ENCODE measurements around the gene CDK17. TPM values are rescaled to one million over a fixed set of nuclear protein-coding genes. Genes with fewer than 3 reads are reported as not detected.
"Not testable (repeated sequence)": the region's sequence is repeated elsewhere in the genome, so short reads cannot be mapped to it uniquely, and the experiment has no call there.

CDK17 gene
- polyA plus RNA-seq, 2 donors, result 6.3 to 6.5 TPM

DNA sequence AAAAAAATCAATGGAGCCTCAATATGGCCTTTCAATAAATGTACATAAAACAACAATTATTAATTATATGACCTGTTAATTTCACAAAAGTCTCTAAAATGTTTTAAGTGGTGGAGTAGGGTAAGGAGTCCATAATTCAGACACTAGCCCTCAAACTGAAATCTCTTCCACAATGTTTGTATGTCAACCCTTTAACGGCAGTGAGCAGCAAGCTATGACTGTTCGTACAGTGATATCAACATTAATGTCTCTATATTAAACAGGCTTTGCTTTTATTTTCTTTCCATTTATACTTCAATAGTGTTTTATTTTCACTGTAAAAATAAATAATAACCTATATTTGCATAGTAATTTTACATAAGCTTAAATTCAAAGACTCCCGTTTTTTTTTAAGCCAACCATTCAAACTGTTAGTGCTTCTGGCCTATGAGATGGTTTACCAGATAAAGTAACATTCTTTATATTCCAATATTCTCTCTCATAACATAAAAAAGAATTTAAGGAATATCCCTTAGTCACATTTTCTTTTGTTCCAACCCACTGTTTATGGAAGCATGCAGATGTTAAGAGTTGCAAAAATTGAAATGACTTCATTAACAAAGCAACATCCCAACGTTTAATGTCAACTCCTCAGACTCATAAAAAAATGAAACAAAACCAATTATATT is 2.3 kb downstream of the CDK17 start:
- 28 to 33% methylated on average over 4 of the region's 4 CpGs for whole genome bisulfite sequencing, 2 donors
- Histone ChIP-seq H3K27me3 (ENCODE audit: control insufficient read depth in 1 of 2, insufficient read depth in 2 of 2, low read length in 2 of 2) (no peaks in the 10 kb centered on the region), H3K4me1 (ENCODE audit: control insufficient read depth in 2 of 2, insufficient read depth in 2 of 2, low read length in 1 of 2) (no peaks in the 10 kb centered on the region), H3K4me3 (ENCODE audit: low read depth in 1 of 2, low read length in 2 of 2) (peak overlapping the region in 1 of 2 donors; percentile 100), H3K36me3 (ENCODE audit: control insufficient read depth in 2 of 2, insufficient read depth in 2 of 2, low read length in 1 of 2) (no peaks in the 10 kb centered on the region), H3K9me3 (ENCODE audit: control insufficient read depth in 2 of 2, insufficient read depth in 1 of 2, low read depth in 1 of 2, low read length in 1 of 2) (no peaks in the 10 kb centered on the region), H3K27ac (ENCODE audit: low read depth in 2 of 2, low read length in 1 of 2) (no peak overlapping the region)

- 73 to 77% methylated on average over 5 of the region's 5 CpGs for WGBS, 2 donors
- Histone ChIP-seq H3K4me1 (ENCODE audit: control insufficient read depth in 2 of 2, insufficient read depth in 2 of 2, low read length in 1 of 2) (no peaks in the 10 kb centered on the region), H3K4me3 (ENCODE audit: low read depth in 1 of 2, low read length in 2 of 2) (no peak overlapping the region), H3K27ac (ENCODE audit: low read depth in 2 of 2, low read length in 1 of 2) (no peak overlapping the region), H3K36me3 (ENCODE audit: control insufficient read depth in 2 of 2, insufficient read depth in 2 of 2, low read length in 1 of 2) (no peaks in the 10 kb centered on the region), H3K27me3 (ENCODE audit: control insufficient read depth in 1 of 2, insufficient read depth in 2 of 2, low read length in 2 of 2) (no peaks in the 10 kb centered on the region), H3K9me3 (ENCODE audit: control insufficient read depth in 2 of 2, insufficient read depth in 1 of 2, low read depth in 1 of 2, low read length in 1 of 2) (no peaks in the 10 kb centered on the region)
Observed at GRCh38 chr12:96396914-96397313, 3.3 kb downstream of the CDK17 start.

- 84 to 88% methylated on average over 2 of the region's 2 CpGs for WGBS, 2 donors
- Histone ChIP-seq H3K9me3 (ENCODE audit: control insufficient read depth in 2 of 2, insufficient read depth in 1 of 2, low read depth in 1 of 2, low read length in 1 of 2) (no peaks in the 10 kb centered on the region), H3K4me1 (ENCODE audit: control insufficient read depth in 2 of 2, insufficient read depth in 2 of 2, low read length in 1 of 2) (no peaks in the 10 kb centered on the region), H3K4me3 (ENCODE audit: low read depth in 1 of 2, low read length in 2 of 2) (no peak overlapping the region), H3K27me3 (ENCODE audit: control insufficient read depth in 1 of 2, insufficient read depth in 2 of 2, low read length in 2 of 2) (no peaks in the 10 kb centered on the region), H3K36me3 (ENCODE audit: control insufficient read depth in 2 of 2, insufficient read depth in 2 of 2, low read length in 1 of 2) (no peaks in the 10 kb centered on the region), H3K27ac (ENCODE audit: low read depth in 2 of 2, low read length in 1 of 2) (no peak overlapping the region)
Observed at GRCh38 chr12:96396209-96396608, 4.0 kb downstream of the CDK17 start.

GRCh38 chr12:96395236-96395635 is 5.0 kb downstream of the CDK17 start:
- no peaks in the 10 kb centered on the region for H3K9me3 ChIP-seq (ENCODE audit: control insufficient read depth in 2 of 2, insufficient read depth in 1 of 2, low read depth in 1 of 2, low read length in 1 of 2)
- no peaks in the 10 kb centered on the region for H3K4me1 ChIP-seq (ENCODE audit: control insufficient read depth in 2 of 2, insufficient read depth in 2 of 2, low read length in 1 of 2)
- H3K27me3 ChIP-seq (ENCODE audit: control insufficient read depth in 1 of 2, insufficient read depth in 2 of 2, low read length in 2 of 2), result no peaks in the 10 kb centered on the region
- 85 to 86% methylated on average over 4 of the region's 4 CpGs for WGBS, 2 donors
- H3K27ac ChIP-seq (ENCODE audit: low read depth in 2 of 2, low read length in 1 of 2), result no peak overlapping the region
- no peak overlapping the region for H3K4me3 ChIP-seq (ENCODE audit: low read depth in 1 of 2, low read length in 2 of 2)
- no peaks in the 10 kb centered on the region for H3K36me3 ChIP-seq (ENCODE audit: control insufficient read depth in 2 of 2, insufficient read depth in 2 of 2, low read length in 1 of 2)

DNA sequence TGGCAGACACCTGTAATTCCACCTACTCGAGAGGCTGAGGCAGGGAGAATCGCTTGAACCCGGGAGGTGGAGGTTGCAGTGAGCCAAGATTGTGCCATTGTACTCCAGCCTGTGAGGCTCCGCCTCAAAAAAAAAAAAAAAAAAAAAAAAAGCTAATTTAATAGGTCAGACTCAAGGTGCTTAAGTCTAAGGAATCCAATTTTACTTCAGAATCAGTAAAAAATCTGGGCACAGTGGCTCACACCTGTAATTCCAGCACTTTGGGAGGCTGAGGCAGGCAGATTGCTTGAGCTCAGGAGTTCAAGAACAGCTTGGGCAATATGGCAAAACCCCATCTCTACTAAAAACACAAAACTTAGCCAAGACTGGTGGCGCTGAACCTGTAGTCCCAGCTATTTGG is 7.0 kb downstream of the CDK17 start:
- not testable (repeated sequence) for H3K4me3 ChIP-seq (ENCODE audit: low read depth in 1 of 2, low read length in 2 of 2); H3K9me3 ChIP-seq (ENCODE audit: control insufficient read depth in 2 of 2, insufficient read depth in 1 of 2, low read depth in 1 of 2, low read length in 1 of 2); H3K27ac ChIP-seq (ENCODE audit: low read depth in 2 of 2, low read length in 1 of 2); H3K4me1 ChIP-seq (ENCODE audit: control insufficient read depth in 2 of 2, insufficient read depth in 2 of 2, low read length in 1 of 2); H3K27me3 ChIP-seq (ENCODE audit: control insufficient read depth in 1 of 2, insufficient read depth in 2 of 2, low read length in 2 of 2); H3K36me3 ChIP-seq (ENCODE audit: control insufficient read depth in 2 of 2, insufficient read depth in 2 of 2, low read length in 1 of 2)
- 83 to 87% methylated on average over 5 of the region's 5 CpGs for WGBS, 2 donors

- H3K36me3 ChIP-seq (ENCODE audit: control insufficient read depth in 2 of 2, insufficient read depth in 2 of 2, low read length in 1 of 2), result no peaks in the 10 kb centered on the region
- H3K4me1 ChIP-seq (ENCODE audit: control insufficient read depth in 2 of 2, insufficient read depth in 2 of 2, low read length in 1 of 2), result no peaks in the 10 kb centered on the region
- H3K4me3 ChIP-seq (ENCODE audit: low read depth in 1 of 2, low read length in 2 of 2), result no peak overlapping the region
- H3K27me3 ChIP-seq (ENCODE audit: control insufficient read depth in 1 of 2, insufficient read depth in 2 of 2, low read length in 2 of 2), result no peaks in the 10 kb centered on the region
- no peaks in the 10 kb centered on the region for H3K9me3 ChIP-seq (ENCODE audit: control insufficient read depth in 2 of 2, insufficient read depth in 1 of 2, low read depth in 1 of 2, low read length in 1 of 2)
- WGBS, 2 donors, result 65 to 75% methylated on average over 5 of the region's 5 CpGs
- no peak overlapping the region for H3K27ac ChIP-seq (ENCODE audit: low read depth in 2 of 2, low read length in 1 of 2)
Observed at GRCh38 chr12:96392397-96392796, 7.8 kb downstream of the CDK17 start.

DNA sequence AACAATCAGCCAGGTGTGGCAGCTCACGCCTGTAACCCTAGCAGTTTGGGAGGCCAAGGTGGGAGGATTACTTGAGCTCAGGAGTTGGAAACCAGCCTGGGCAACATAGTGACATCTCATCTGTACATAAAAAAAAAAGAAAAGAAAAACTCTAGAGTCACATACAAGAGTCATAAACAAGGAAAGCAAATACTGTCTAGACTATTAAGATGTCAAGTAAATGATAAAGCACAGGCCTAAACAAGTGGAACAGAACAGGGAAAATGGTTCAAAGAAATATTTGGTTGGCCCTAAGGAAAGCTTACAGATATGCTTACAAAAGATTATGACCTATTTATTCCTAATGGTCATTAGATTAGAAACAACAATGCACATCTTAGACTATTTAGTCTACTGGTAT is 12.3 kb downstream of the CDK17 start:
- no peaks in the 10 kb centered on the region for H3K36me3 ChIP-seq (ENCODE audit: control insufficient read depth in 2 of 2, insufficient read depth in 2 of 2, low read length in 1 of 2)
- H3K27ac ChIP-seq (ENCODE audit: low read depth in 2 of 2, low read length in 1 of 2), result no peak overlapping the region
- no peaks in the 10 kb centered on the region for H3K9me3 ChIP-seq (ENCODE audit: control insufficient read depth in 2 of 2, insufficient read depth in 1 of 2, low read depth in 1 of 2, low read length in 1 of 2)
- no peaks in the 10 kb centered on the region for H3K27me3 ChIP-seq (ENCODE audit: control insufficient read depth in 1 of 2, insufficient read depth in 2 of 2, low read length in 2 of 2)
- 80 to 84% methylated on average over 1 of the region's 1 CpG for WGBS, 2 donors
- H3K4me3 ChIP-seq (ENCODE audit: low read depth in 1 of 2, low read length in 2 of 2), result no peak overlapping the region
- H3K4me1 ChIP-seq (ENCODE audit: control insufficient read depth in 2 of 2, insufficient read depth in 2 of 2, low read length in 1 of 2), result no peaks in the 10 kb centered on the region

- WGBS, 2 donors, result 79 to 88% methylated on average over 2 of the region's 2 CpGs
- H3K4me3 ChIP-seq (ENCODE audit: low read depth in 1 of 2, low read length in 2 of 2), result no peak overlapping the region
- H3K36me3 ChIP-seq (ENCODE audit: control insufficient read depth in 2 of 2, insufficient read depth in 2 of 2, low read length in 1 of 2), result no peaks in the 10 kb centered on the region
- H3K27me3 ChIP-seq (ENCODE audit: control insufficient read depth in 1 of 2, insufficient read depth in 2 of 2, low read length in 2 of 2), result no peaks in the 10 kb centered on the region
- H3K27ac ChIP-seq (ENCODE audit: low read depth in 2 of 2, low read length in 1 of 2), result no peak overlapping the region
- no peaks in the 10 kb centered on the region for H3K9me3 ChIP-seq (ENCODE audit: control insufficient read depth in 2 of 2, insufficient read depth in 1 of 2, low read depth in 1 of 2, low read length in 1 of 2)
- no peaks in the 10 kb centered on the region for H3K4me1 ChIP-seq (ENCODE audit: control insufficient read depth in 2 of 2, insufficient read depth in 2 of 2, low read length in 1 of 2)
Observed at GRCh38 chr12:96386794-96387193, 13.4 kb downstream of the CDK17 start.

DNA sequence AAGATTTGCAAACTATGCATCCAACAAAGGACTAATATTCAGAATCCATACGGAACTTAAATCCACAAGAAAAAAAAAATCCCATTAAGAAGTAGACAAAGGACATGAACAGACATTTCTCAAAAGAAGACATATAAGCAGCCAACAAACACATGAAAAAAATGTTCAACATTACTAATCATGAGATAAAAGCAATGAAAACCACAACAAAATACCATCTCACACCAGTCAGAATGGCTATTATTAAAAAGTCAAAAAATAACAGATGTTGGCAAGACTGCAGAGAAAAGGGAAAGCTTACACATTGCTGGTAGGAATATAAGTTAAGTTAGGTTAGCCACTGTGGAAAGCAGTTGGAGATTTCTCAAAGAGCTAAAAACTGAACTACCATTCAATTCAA is 16.2 kb downstream of the CDK17 start:
- Histone ChIP-seq H3K27me3 (ENCODE audit: control insufficient read depth in 1 of 2, insufficient read depth in 2 of 2, low read length in 2 of 2) (no peaks in the 10 kb centered on the region), H3K9me3 (ENCODE audit: control insufficient read depth in 2 of 2, insufficient read depth in 1 of 2, low read depth in 1 of 2, low read length in 1 of 2) (no peaks in the 10 kb centered on the region), H3K36me3 (ENCODE audit: control insufficient read depth in 2 of 2, insufficient read depth in 2 of 2, low read length in 1 of 2) (no peaks in the 10 kb centered on the region), H3K27ac (ENCODE audit: low read depth in 2 of 2, low read length in 1 of 2) (no peak overlapping the region), H3K4me3 (ENCODE audit: low read depth in 1 of 2, low read length in 2 of 2) (no peak overlapping the region), H3K4me1 (ENCODE audit: control insufficient read depth in 2 of 2, insufficient read depth in 2 of 2, low read length in 1 of 2) (no peaks in the 10 kb centered on the region)
- 63 to 76% methylated on average over 1 of the region's 1 CpG for WGBS, 2 donors

GRCh38 chr12:96383371-96383770 is 16.9 kb downstream of the CDK17 start:
- Histone ChIP-seq H3K27ac (ENCODE audit: low read depth in 2 of 2, low read length in 1 of 2) (no peak overlapping the region), H3K9me3 (ENCODE audit: control insufficient read depth in 2 of 2, insufficient read depth in 1 of 2, low read depth in 1 of 2, low read length in 1 of 2) (no peaks in the 10 kb centered on the region), H3K36me3 (ENCODE audit: control insufficient read depth in 2 of 2, insufficient read depth in 2 of 2, low read length in 1 of 2) (no peaks in the 10 kb centered on the region), H3K27me3 (ENCODE audit: control insufficient read depth in 1 of 2, insufficient read depth in 2 of 2, low read length in 2 of 2) (no peaks in the 10 kb centered on the region), H3K4me3 (ENCODE audit: low read depth in 1 of 2, low read length in 2 of 2) (no peak overlapping the region), H3K4me1 (ENCODE audit: control insufficient read depth in 2 of 2, insufficient read depth in 2 of 2, low read length in 1 of 2) (no peaks in the 10 kb centered on the region)
- WGBS, 2 donors, result 76 to 79% methylated on average over 4 of the region's 4 CpGs

All from esophagus (tissue), 2 donors.